Upper lobe of right lung (tissue), 1 donor: ENCODE results near the gene KLHL10. TPM values are rescaled to one million over a fixed set of nuclear protein-coding genes. Genes with fewer than 3 reads are reported as not detected.
A peak's percentile ranks its signal among the peaks of the same experiment; 100 is the strongest.
"Not testable (repeated sequence)": the region's sequence is repeated elsewhere in the genome, so short reads cannot be mapped to it uniquely, and the experiment has no call there.

ENCODE experiments used
- ATAC-seq: fragments of 200-7000 bp; cut with Tn5 transposase; one replicate; pipeline ENCODE4 v1.9.1; 2020; ENCODE audit warnings: mild to moderate bottlenecking, moderate library complexity
- DNase-seq: peaks from one replicate; pipeline ENCODE4 v3.0.0-alpha.2; 2020
- H3K27ac ChIP-seq: fragments of 200-600 bp; one replicate; pipeline ENCODE4 v1.8.0; 2022
- H3K27me3 ChIP-seq: fragments of 200-600 bp; one replicate; pipeline ENCODE4 v1.8.0; 2022; ENCODE audit warnings: mild to moderate bottlenecking
- H3K36me3 ChIP-seq: fragments of 200-600 bp; one replicate; pipeline ENCODE4 v1.8.0; 2022
- H3K4me1 ChIP-seq: fragments of 200-600 bp; one replicate; pipeline ENCODE4 v1.8.0; 2022
- H3K4me3 ChIP-seq: fragments of 200-600 bp; one replicate; pipeline ENCODE4 v1.8.0; 2022; ENCODE audit warnings: mild to moderate bottlenecking
- H3K9me3 ChIP-seq: fragments of 200-600 bp; one replicate; pipeline ENCODE4 v1.8.0; 2022
- intact Hi-C: fragments of 100-400 bp; cut with DNase I; formaldehyde crosslinking; loops from one replicate; pipeline ENCODE4 v1.11.0; 2022
- total RNA-seq: library from RNA; stranded (reverse); fragmentation: NEBNext Ultra II Directional; extraction: Animal tissue kit (Norgen Biotek cat#: 25700); gene quantifications from one replicate; pipeline ENCODE4 v1.2.1, GENCODE V29; 2021
- TF ChIP-seq, protein P1 (sequence below): fragments of 200-600 bp; IDR thresholded peaks from one replicate; pipeline ENCODE4 v1.8.0; 2022; ENCODE audit warnings: antibody characterized with exemption
- donor health status: DM: no; HTN: yes; CAD: no; lungs with severe emphysema.

The KLHL10 gene
- total RNA-seq, 1 donor from 2014 or later, result 0.29 TPM

DNA sequence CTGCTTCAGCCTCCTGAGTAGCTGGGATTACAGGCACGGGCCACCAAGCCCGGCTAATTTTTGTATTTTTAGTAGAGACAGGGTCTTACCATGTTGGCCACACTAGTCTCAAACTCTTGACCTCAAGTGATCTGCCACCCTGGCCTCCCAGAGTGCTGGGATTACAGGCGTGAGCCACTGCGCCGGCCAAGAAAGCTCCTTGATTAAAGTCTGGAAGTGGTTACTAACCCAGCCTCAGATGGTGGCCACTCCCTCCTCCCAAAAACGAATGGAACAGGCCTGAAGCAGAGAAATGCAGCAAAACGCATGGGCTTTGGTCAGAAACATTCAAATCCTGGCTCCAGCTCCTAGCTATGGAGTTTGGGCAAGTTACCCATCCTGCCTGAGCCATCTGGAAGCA lies 13.5 kb upstream of the KLHL10 start:
- TF ChIP-seq, protein P1, sequence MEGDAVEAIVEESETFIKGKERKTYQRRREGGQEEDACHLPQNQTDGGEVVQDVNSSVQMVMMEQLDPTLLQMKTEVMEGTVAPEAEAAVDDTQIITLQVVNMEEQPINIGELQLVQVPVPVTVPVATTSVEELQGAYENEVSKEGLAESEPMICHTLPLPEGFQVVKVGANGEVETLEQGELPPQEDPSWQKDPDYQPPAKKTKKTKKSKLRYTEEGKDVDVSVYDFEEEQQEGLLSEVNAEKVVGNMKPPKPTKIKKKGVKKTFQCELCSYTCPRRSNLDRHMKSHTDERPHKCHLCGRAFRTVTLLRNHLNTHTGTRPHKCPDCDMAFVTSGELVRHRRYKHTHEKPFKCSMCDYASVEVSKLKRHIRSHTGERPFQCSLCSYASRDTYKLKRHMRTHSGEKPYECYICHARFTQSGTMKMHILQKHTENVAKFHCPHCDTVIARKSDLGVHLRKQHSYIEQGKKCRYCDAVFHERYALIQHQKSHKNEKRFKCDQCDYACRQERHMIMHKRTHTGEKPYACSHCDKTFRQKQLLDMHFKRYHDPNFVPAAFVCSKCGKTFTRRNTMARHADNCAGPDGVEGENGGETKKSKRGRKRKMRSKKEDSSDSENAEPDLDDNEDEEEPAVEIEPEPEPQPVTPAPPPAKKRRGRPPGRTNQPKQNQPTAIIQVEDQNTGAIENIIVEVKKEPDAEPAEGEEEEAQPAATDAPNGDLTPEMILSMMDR, result no peak
- ATAC-seq, result no peak
- peaks cover 29% of the 10 kb centered on the region for H3K36me3 ChIP-seq

DNA sequence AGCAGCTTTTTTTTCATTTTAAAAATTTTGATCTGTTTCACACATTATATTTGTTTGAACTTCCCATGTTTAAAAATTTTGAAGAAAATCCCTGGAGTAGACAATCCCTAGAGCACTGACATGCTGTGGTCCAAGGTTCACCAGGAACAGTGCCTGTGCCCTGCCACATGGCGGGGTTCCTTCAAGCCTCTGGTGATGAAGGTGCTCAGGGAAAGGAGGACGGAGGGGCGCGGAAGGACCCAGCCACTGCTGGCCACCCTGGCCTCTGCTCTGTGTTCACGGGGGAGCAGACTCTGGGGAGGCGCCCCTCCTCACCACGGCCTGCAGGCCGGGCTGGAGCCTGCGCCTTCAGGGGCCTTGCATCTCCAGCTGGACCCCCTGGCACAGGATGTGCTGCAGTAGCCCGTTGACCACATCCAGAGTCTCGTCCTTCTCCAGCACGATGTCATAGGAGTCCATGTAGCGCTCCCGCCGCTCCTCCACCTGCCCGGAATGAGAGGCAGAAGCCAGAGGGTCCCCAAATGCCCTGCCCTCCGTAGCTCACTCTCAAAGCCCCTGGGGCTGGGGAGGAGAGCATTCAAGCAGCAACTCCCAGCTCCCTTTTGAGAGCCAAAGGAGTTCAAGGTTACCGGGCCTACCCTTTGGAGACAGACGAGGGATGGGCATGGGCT lies 12.3 kb upstream of the KLHL10 start:
- Histone ChIP-seq H3K9me3 (no peaks in the 10 kb centered on the region), H3K27me3 (no peaks in the 10 kb centered on the region), H3K4me1 (no peaks in the 10 kb centered on the region), H3K27ac (no peak overlapping the region), H3K4me3 (no peak overlapping the region), H3K36me3 (peaks cover 38% of the 10 kb centered on the region)
- TF ChIP-seq, protein P1, result no peak
- ATAC-seq, result no peak
- DNase-seq, result peak; percentile 45
- intact Hi-C loops, result no loop called here

More for the DNA sequence above, 13.5 kb upstream of the KLHL10 start:
- intact Hi-C loops, result no loop called here
- H3K4me1 ChIP-seq, result no peaks in the 10 kb centered on the region
- H3K4me3 ChIP-seq, result no peak overlapping the region
- no peaks in the 10 kb centered on the region for H3K9me3 ChIP-seq
- no peak for DNase-seq
- H3K27me3 ChIP-seq, result no peaks in the 10 kb centered on the region
- no peak overlapping the region for H3K27ac ChIP-seq

DNA sequence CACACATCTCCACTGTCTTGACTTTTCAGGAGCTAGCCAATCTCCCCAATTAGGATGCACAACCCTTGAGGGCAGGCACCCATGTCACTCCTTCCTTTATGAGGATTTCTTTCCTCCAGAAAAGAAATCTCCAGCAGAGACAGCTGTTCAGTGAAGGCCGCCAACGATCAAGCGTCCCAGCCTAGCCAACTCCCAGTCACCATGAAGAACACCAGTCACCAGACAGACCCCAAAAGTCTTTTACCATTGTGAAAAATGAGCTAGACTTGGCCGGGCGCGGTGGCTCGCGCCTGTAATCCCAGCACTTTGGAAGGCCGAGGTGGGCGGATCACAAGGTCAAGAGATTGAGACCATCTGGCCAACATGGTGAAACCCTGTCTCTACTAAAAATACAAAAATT lies 7.7 kb upstream of the KLHL10 start:
- ATAC-seq, H3K27me3 ChIP-seq, H3K27ac ChIP-seq, H3K4me1 ChIP-seq, H3K9me3 ChIP-seq, intact Hi-C loops, H3K4me3 ChIP-seq: not testable (repeated sequence)
- H3K36me3 ChIP-seq, result peaks cover 62% of the 10 kb centered on the region
- peak; percentile 42 for DNase-seq

DNA sequence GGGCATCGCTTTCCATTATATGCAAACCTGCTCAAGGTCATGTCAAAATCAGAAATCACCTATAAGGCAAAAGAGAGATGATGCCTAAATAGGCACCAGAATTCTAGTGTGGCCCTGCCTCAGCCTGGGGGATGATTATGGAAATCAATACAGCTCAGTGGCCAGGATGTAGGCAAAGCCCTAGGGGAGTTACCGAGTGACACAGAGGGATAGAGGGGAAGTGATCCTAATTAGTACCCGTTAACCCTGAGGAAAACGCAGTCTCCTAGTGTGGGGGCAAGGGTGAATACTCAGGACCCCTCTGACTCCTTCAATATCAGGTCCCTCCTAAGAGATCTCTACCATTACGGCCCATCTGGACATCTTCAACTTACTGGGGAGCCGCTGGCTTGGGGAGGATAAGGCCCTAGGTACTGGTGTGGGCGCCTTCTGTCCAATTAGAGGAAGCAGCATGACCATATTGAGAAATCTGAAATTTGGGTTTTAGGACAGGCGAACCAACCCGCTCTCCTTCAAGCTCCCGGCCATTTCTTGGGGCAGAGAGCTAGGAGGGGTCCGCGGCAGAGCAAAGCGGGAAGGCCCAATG lies 2.3 kb upstream of the KLHL10 start:
- no peaks in the 10 kb centered on the region for H3K27me3 ChIP-seq
- intact Hi-C loops, result no loop called here

DNA sequence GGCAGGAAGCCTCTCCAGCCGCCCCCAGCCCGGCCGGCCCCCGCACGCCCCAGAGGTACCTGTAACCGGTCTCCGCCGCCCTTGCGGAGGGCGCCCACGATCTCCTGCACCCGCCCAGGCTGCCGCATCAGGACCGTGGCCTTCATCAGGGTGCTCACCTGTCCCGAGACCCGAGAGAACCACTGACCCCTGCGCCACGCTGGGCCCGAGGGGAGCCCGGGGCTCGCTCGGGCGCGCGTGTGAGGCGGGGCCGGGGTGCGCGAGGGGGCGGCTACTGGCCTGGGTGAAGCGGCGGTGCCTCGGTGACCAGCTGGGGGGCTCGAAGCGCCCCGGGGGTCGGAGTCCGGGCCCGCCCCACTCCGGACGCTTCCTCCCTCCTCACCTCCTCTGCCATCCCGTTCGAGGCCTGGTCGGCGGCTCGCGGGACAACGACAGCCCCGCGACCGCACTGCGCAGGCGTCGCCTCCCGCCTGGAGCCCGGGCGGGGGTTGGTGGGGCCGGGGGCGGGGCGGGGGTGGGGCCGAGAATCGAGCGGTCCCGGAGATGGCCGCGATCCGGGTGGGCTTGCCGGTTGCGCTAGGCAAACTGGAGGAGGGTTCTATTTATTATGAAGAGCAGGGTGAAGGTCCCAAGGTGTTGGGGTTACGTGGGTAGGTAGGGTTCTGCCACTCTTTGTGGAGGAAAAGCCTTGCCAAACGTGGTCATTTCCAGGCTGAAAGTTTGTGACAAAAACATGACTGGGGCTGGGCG lies 1.6 kb upstream of the KLHL10 start, which contains the start of gene NT5C3B:
TSS of gene NT5C3B (minus strand) at position 433 of the 750 bp plus-strand sequence. CDS start at position 394, 39 bp downstream.
- peak; percentile 84 for DNase-seq
- Histone ChIP-seq H3K36me3 (peaks cover 18% of the 10 kb centered on the region), H3K27ac (peak within 1 kb of the TSS; percentile 80), H3K9me3 (no peaks in the 10 kb centered on the region), H3K4me3 (peak within 1 kb of the TSS; percentile 96), H3K27me3 (no peaks in the 10 kb centered on the region), H3K4me1 (peaks cover 11% of the 10 kb centered on the region)
- TF ChIP-seq, protein P1, result no peak
- peak; percentile 95 for ATAC-seq
- intact Hi-C loops, result no loop called here

More for the DNA sequence above, 2.3 kb upstream of the KLHL10 start:
- no peaks in the 10 kb centered on the region for H3K9me3 ChIP-seq
- TF ChIP-seq, protein P1, result no peak
- H3K36me3 ChIP-seq, result peaks cover 23% of the 10 kb centered on the region
- H3K27ac ChIP-seq, result peak overlapping the region; percentile 80
- ATAC-seq, result peak; percentile 72
- no peak for DNase-seq
- peak overlapping the region; percentile 96 for H3K4me3 ChIP-seq
- peaks cover 11% of the 10 kb centered on the region for H3K4me1 ChIP-seq
